ENCODE measurements around the gene SUMO1.

DNA sequence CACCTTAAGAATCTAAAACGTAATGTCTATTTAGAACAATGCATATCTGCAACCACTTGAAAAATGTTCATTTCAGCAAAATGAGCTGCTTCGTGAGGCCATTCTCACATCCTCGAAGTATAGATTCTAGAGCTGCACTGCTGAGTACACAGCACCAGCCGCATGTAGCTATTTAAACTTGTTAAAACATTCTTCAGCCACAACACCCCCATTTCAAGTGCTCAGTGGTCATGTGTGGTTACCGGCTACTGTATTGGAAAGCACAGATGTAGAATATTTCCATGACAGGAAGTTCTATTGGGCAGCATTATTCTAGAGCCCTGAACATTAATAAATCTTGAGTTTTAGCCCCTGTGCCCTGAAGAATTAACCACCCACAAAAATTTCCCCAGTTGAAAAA, 35.0 kb downstream of the SUMO1 start:
- TF ChIP-seq CTCF (IDR thresholded peaks at IDR 0.05) (no peak), EZH2 (IDR thresholded peaks at IDR 0.05; ENCODE audit: borderline replicate concordance, insufficient read depth, low read depth, low read length, poor library complexity, severe bottlenecking) (no peak)

All from B cell (primary cell).